Spleen (tissue), 7 donors: ENCODE measurements around the gene PNPLA2.

Experiments used
- POLR2A ChIP-seq, 3 donors: fragments of 450-650 bp; IDR thresholded peaks; one replicate each; pipeline ENCODE4 v1.5.1; 2017; ENCODE audit warnings: antibody characterized with exemption in 3 of 3, mild to moderate bottlenecking in 1 of 3
- TF ChIP-seq, protein P1 (sequence below), 11 experiments: fragments of 200-600 bp in 7 of 11; fragments of 450-650 bp in 4 of 11; sonication (generic) in 4 of 11; IDR thresholded peaks in 8 of 11; conservative IDR thresholded peaks in 3 of 11; 1 replicate in 7 of 11; 2 replicates in 4 of 11; pipeline versions ENCODE4 v1.4.0 to v1.8.0; 2016 to 2021; ENCODE audit warnings: antibody characterized with exemption in 11 of 11, inconsistent platforms in 4 of 11, mild to moderate bottlenecking in 1 of 11
- donor health status: DM: no; HTN: no; CAD: no; lungs with moderate emphysema.
- donor health status: DM: no; HTN: no; CAD: no.
- donor health status: DM: no; HTN: no; CAD: no.

DNA sequence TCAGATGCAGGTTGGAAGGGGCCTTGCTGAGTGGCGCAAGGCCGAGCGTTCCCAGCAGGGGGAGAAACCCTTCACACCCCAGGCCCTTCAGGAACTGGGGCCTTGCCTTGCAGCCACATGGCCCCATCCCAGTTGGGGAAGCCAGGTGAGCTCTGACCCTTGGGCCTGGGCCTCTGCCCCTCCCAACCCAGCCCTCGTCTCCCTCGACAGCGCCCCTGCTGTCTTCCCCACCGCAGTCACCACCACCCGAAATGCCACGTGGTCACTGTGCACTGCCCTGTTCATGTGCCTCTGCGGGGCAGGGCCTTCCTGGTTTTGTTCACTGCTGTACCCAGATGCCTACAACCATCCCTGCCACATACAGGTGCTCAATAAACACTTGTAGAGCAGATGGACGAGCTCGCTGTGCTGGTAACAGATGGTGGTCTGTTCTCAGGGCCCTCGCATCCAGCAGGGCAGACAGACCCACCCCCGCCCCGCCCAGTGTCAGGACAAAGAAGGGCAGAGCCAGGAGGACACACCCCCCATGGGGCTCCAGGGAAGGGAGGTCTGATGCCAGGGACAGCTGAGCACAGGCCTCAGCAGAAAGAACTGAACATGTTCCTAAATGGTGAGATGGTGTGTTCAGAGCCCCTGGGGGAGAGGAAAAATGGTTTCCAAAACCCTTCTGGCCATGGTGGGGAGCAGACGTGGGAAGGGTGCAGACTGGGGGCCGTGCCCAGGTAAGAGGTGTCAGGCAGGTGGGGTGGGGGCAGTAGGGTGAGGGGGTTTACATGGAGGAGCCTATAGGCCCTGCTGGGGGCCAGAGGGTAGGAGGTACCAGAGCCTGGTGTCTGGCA, 19.9 kb downstream of the PNPLA2 start:
- TF ChIP-seq, protein P1, sequence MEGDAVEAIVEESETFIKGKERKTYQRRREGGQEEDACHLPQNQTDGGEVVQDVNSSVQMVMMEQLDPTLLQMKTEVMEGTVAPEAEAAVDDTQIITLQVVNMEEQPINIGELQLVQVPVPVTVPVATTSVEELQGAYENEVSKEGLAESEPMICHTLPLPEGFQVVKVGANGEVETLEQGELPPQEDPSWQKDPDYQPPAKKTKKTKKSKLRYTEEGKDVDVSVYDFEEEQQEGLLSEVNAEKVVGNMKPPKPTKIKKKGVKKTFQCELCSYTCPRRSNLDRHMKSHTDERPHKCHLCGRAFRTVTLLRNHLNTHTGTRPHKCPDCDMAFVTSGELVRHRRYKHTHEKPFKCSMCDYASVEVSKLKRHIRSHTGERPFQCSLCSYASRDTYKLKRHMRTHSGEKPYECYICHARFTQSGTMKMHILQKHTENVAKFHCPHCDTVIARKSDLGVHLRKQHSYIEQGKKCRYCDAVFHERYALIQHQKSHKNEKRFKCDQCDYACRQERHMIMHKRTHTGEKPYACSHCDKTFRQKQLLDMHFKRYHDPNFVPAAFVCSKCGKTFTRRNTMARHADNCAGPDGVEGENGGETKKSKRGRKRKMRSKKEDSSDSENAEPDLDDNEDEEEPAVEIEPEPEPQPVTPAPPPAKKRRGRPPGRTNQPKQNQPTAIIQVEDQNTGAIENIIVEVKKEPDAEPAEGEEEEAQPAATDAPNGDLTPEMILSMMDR (IDR thresholded peaks at IDR 0.05 in 8 of 11, conservative IDR thresholded peaks at IDR 0.05 in 3 of 11) = no peak
- no peak for TF ChIP-seq POLR2A (IDR thresholded peaks at IDR 0.05)
